ENCODE data around the gene OAF. TPM values are rescaled to one million over a fixed set of nuclear protein-coding genes. Genes with fewer than 3 reads are reported as not detected.

Gene OAF
- total RNA-seq, 1 donor from 2014 or later, result 34.9 TPM

DNA sequence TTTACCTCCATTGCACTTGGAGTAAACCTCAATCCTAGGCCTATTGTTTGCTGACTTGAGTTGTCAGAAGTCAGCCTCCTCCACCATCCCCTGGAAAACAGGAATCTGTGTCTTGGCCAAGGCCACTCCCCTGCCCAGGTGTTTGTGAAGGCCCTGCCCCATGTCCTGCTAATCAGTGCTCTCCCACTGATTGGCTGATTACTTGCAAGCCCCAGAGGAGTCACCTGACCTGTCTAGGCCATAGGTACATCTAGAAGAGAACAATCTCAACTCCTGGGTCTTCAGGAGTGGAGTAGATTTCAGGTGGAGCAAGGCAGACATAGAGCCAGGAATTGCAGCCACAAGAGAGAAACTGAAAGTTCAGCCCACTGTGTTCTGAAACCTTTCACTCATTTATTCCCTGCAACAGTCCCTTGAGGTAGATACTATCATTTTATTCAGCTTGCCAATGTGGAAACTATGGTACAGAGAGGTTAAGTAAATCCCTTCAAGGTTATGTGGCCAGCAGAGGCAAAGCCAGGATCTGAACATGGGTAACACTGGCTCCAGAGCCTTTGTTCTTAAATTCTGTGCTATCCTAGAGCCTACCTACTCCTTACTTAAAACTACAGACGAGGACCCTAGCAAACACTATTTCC, 10.4 kb downstream of the OAF start:
- no peak for DNase-seq (ENCODE audit: low spot score)

- DNase-seq (ENCODE audit: low spot score), result no peak
Measured at GRCh38 chr11:120222916-120223315, 12.1 kb downstream of the OAF start.

DNA sequence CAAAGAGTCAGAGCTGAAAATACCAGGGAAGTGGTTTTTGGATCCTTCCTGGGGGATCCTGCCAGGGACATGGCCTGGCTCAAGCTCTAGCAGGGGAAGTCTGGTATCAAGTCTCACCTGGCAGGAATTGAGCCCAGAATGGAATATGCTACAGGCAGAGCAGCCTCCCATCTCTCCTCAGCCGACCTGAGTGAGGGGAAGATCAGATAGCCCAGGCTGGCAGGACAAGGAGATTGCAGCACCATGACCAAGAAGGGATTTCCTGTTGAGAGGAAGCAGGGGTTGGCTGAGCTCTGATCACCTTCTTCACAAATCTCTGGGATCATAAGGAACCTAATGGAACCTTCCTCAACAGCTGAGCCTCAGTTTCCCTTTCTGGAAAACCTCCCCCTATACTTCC, 13.0 kb downstream of the OAF start:
- DNase-seq (ENCODE audit: low spot score), result no peak

- DNase-seq (ENCODE audit: low spot score), result no peak
Measured at GRCh38 chr11:120224361-120224760, 13.5 kb downstream of the OAF start.

GRCh38 chr11:120224972-120225909, 14.4 kb downstream of the OAF start:
- DNase-seq (ENCODE audit: low spot score), result no peak

GRCh38 chr11:120226242-120226641, 15.4 kb downstream of the OAF start:
- no peak for DNase-seq (ENCODE audit: low spot score)

- DNase-seq (ENCODE audit: low spot score), result no peak
Measured at GRCh38 chr11:120226714-120227113, 15.9 kb downstream of the OAF start.

GRCh38 chr11:120227228-120227852, 16.5 kb downstream of the OAF start:
- DNase-seq (ENCODE audit: low spot score), result peak; percentile 40

DNA sequence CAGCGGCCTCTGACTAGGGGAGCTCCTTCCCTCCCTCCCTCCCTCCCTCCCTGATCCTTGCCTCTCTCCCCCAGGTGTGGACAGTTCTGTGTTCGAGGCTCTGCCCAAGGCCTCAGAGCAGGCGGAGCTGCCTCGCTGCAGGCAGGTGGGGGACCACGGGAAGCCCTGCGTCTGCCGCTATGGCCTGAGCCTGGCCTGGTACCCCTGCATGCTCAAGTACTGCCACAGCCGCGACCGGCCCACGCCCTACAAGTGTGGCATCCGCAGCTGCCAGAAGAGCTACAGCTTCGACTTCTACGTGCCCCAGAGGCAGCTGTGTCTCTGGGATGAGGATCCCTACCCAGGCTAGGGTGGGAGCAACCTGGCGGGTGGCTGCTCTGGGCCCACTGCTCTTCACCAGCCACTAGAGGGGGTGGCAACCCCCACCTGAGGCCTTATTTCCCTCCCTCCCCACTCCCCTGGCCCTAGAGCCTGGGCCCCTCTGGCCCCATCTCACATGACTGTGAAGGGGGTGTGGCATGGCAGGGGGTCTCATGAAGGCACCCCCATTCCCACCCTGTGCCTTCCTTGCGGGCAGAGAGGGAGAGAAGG, 18.1 kb downstream of the OAF start:
- no peak for DNase-seq (ENCODE audit: low spot score)

DNA sequence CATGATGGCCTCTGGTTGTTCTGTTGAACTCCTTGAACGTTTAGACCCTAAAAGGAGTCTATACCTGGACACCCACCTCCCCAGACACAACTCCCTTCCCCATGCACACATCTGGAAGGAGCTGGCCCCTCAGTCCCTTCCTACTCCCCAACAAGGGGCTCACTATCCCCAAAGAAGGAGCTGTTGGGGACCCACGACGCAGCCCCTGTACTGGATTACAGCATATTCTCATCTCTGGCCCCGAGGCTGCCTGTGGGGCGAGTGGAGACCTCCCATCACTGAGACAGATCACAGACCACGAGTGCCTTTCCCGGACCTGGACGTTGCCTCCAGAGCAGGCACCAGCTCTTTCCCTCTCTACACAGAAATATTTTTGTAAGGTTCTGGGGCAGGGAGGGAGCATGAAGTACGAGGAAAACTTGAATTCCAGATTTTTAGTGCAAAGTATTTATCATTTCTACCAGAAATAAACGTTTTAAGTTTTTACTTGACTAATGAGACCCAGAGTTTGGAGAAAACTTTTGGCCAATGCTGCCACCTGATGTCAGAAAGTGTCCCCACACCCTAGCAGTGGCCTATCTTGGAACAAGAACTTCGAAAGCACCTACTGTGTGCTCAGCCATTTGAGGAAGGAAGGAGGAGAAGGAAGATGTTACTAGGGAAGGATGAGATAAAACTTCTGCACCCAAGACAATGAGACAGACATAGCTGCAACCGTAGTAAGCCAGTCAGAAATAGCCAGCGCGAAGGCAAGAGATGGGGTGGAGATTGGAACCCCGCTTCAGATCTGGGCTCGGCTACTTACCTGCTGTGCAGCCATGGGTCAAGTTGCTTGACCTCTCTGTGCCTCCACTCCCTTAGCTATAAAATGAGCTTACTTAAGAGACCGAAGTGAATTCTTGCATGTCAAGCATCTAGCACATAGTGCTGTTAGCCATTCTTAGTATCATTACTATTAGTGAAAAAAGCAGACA, 18.9 kb downstream of the OAF start:
- DNase-seq (ENCODE audit: low spot score), result no peak

DNA sequence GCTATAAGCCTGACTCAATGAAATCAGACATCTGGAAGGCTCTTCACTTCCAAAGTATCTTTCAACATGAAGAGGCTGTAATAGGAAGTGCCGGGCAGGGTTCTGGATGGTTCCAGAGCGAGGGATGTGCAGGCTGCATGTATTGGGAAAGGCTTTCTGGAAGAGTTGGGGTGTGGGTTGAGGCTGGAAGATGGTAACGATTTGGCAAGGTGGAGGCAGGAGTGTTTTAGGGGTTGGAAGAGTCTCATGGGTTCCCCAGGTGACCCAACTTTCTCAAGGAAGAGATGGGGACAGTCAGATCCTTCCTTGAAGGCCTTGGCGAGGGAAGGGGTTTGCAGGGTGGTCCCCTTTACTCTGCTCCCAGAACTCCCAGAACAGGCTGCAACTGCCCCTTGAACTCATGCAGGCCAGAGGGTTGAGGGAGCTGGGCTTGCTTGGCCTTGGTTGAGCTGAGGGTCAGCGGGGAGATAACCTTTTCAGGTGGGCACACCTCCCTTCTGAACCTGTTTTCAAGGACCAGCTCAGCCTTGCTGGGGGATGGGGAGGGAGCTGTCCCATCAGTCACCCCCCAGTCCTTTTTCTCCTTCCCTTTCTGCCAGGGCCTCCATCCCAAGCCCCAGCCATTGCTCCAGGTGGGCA, 19.7 kb downstream of the OAF start:
- no peak for DNase-seq (ENCODE audit: low spot score)

GRCh38 chr11:120231963-120232362, 21.1 kb downstream of the OAF start:
- no peak for DNase-seq (ENCODE audit: low spot score)

DNA sequence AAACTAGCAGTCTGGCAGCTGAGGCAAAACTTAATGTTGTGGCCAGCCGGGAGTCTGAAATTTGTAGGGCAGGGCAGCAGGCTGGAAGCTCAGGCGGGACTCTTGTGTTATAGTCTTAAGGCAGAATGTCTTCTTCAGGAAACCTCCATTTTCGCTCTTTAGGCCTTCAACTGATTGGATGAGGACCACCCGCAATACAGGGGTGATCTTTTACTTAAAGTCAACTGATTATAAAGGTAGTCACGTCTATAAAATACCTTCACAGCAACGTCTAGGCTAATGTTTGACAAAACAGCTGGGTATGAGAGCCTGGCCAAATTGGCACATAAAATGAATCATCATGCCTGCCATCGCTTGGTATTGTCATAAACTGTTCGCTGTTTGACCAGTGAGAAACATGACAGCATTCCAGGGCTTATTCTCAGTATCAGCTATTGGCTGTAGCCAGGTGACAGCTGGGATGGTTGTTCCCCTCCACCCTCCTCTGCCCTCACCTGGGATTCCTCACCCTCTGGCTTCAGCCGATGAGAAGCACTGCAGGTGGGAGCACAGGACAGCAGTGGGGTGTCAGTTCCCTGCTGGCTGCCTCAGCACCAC, 22.5 kb downstream of the OAF start:
- no peak for DNase-seq (ENCODE audit: low spot score)

DNA sequence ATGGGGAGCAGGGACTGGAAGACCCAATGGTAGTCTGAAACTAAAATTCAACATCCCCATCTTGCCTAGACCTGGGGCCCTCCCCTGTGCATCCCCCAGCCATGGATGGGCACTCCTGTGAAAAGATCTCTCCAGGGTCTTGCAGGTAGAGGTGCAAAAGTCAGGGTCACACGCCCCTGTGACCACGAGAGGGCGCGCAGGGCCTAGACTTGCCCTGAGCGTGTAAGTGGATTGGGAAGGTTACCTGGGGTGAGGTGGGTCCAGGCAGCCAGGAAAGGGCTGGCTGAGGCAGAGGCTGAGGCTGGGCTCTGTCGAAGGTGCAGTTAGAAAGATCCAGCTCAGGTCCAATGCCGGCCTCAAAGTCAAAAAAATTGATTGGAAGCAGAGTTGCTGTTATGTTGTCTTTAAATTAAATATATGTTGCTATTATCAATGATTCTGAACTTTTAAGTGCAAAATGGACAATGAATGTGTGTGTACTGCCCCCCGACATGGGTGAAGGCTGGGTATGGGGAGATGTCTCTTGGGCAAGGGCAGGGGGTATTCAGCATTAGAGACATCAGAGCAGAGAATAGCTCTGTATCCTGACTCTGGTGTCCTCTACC, 24.3 kb downstream of the OAF start:
- peak; percentile 74 for DNase-seq (ENCODE audit: low spot score)

DNA sequence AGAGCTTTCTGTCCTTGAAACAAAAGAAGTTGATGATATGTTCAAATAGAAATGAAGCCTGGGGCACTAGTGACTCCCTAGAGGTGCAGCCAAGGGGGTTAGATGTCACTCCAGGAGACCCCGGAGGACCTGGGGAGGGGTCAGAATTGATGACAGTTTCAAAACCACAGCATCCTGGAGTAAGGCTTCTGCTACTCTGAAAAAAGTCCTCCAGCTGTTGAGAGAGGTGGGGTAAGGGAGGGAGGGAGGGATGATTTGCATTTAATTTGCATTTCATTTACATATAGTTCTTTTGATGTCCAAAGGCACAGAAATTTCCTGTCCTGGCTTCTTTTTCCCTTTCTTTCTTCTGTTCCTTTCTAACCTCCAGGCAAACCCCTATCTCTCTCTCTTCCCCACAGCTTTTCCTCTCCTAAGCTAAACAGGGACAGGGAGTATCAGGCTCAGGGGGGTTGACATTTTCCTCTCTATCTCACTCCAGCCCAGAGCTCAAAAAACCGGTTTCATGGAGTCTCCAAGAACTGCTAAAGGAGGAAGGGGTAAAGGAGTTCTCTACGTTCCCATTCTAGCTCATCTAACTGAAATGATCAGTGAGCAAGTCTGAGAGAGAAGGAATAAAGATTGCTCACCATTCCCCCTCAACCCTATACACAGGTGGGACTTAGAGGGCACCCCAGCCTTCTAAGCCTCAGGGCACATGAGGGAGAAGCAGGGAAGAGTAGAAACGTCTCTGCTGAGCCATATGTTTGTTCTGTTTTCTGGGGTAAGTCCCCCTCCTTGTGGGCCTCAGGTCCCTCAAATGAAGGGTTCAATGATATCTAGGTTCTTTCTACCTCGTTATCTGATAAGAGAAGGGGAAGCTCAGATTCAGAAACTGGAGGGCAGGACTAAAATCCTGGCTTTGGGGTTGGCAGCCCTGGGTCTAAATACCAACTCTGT, 25.6 kb downstream of the OAF start:
- DNase-seq (ENCODE audit: low spot score), result no peak

DNA sequence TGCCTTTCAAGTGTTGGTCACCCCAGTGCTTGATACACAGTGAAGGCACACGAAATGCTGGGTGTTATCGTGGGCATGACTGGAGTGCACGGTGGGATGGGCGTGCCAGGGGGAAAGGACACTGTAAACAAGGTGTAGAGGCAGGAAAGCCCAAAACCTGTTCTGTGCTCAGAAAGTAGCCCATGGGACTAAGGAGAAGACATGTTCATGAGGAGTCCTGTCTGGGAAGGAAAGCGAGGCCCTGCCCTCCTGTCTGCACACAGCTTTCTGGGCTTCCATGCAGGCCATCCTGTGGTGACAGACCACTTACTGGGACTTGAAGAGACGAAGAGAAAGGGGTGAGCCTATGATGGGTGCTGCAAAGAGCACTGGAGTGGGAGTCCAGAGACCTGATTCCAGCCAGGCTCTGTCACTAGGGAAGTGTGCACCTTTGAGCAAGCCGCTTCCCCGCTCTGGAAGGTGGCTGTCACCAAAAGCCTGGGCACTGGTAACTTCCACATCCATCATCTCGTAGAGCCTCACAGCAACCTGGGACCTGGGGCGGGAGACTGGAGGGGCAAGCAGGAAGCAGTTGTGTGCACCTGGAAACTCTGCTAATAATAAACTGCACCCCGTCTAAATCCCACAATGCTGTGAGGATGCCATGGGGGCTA, 28.3 kb downstream of the OAF start:
- no peak for DNase-seq (ENCODE audit: low spot score)

DNA sequence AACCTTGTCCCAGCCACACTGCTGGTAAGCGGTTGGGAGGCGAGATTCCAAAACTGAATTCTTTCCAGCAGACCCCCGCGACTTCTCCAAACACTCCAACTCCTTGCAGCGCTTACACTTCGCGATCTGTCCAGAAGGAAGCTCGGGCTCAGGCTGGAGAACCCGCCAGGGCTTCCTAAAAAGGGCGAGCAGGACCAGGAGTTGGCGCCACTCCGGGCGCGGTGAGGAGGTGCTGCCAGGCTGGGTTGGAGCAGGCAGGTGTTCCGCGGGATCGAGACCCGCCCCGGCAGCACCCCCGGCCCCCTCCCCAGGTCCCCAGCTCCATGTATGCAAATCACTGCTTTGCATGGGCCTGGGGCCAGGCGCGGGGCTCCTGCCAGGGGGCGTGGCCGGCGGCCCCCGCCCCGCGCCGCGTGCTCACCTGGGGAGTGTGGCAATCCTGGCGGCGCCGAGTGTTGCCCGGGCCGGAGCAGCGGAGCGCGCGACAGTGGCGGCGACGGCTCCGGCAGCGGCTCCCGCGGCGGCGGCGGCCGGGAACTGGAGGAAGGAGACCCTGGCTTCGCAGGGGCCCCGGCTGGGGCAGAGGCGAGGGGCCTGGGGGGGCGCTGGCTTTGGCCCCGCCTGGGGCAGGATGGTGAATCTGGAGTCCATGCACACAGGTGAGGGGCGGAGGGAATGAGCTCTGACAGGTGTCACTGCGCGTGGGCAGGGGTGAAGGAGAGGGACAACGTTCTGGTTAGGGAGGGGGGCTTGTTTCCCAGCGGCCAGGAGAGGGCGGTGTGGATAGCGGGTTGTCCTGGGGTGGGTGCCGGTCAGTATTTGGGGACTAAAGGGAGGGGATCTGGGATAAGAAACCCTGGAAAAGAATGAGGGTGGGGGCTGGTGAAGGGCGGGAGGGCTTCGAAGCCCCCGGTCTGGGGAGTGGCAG, 29.1 kb downstream of the OAF start, which contains the start of gene POU2F3:
POU2F3 (plus strand) TSS at position 428 of the 928 bp plus-strand sequence; CDS start at position 632, 204 bp downstream.
- DNase-seq (ENCODE audit: low spot score), result no peak
